HCT116 (cell line): Measurements from ENCODE around the gene CEP131. TPM values are rescaled to one million over a fixed set of nuclear protein-coding genes. Genes with fewer than 3 reads are reported as not detected.

Experiments
- ATAC-seq: fragments of 200-7000 bp; cut with Tn5 transposase; 2 replicates; pipeline ENCODE4 v1.9.1; 2020; ENCODE audit warnings: mild to moderate bottlenecking, moderate library complexity
- BruUV-seq: library from RNA; stranded (reverse); fragments of 400-500 nt; replicated peaks from 2 replicates; lab custom pipeline; 2021; lab: Mats Ljungman, UMichigan
- CTCF ChIA-PET: fragments of 300-600 bp; sonication (Branson Sonifier 250); formaldehyde crosslinking; loops from one replicate; lab custom pipeline; 2021; ENCODE audit warnings: antibody characterized with exemption; lab: Charles Lee
- POLR2A ChIA-PET: fragments of 300-600, 350-600 bp; sonication (Branson Sonifier 250); formaldehyde crosslinking; loops from one replicate; lab custom pipeline; 2021; ENCODE audit warnings: antibody characterized with exemption; lab: Charles Lee
- RAD21 ChIA-PET, 2 experiments: fragments of 300-600 bp; sonication (Branson Sonifier 250); formaldehyde crosslinking; loops; one replicate each; lab custom pipeline; 2023; ENCODE audit warnings: low total read pairs in 2 of 2; ENCODE audit not compliant: uncharacterized antibody in 2 of 2, unreplicated experiment in 2 of 2, low non-redundant PET in 1 of 2; lab: Charles Lee
- DNase-seq: peaks from one replicate; pipeline ENCODE4 v3.0.0-alpha.2; 2010; ENCODE audit warnings: low read depth, low spot score
- H2AFZ ChIP-seq: fragments of 200-600 bp; shearing (Covaris generic), sonication (generic); 2 replicates; pipeline ENCODE4 v1.6.1; 2017; ENCODE audit warnings: low read depth, mixed run types, mixed read lengths, antibody characterized with exemption, low read length; ENCODE audit not compliant: poor library complexity, severe bottlenecking
- H3K27ac ChIP-seq: 2 replicates; pipeline ENCODE4 v1.5.1; 2012; ENCODE audit warnings: low read depth, low read length
- H3K27me3 ChIP-seq: fragments of 200-600 bp; sonication (generic); 2 replicates; pipeline ENCODE4 v1.6.1; 2016; ENCODE audit warnings: mixed run types, low read length, mixed read lengths; ENCODE audit not compliant: insufficient read depth
- H3K36me3 ChIP-seq, 2 experiments: fragments of 200-500 bp in 1 of 2; fragments of 200-600 bp in 1 of 2; sonication (Bioruptor generic) in 1 of 2; sonication (generic) in 1 of 2; 2 replicates each; pipeline versions ENCODE4 v1.5.1 to v1.6.1; 2014 to 2016; ENCODE audit warnings: low read length in 2 of 2, inconsistent platforms in 1 of 2, mixed read lengths in 1 of 2, mixed run types in 1 of 2; ENCODE audit not compliant: insufficient read depth in 2 of 2, control insufficient read depth in 1 of 2
- H3K4me1 ChIP-seq, 2 experiments: fragments of 200-600 bp in 1 of 2; sonication (generic) in 1 of 2; 2 replicates each; pipeline versions ENCODE4 v1.5.1 to v1.6.1; 2012 to 2017; ENCODE audit warnings: low read length in 2 of 2, inconsistent platforms in 1 of 2, mild to moderate bottlenecking in 1 of 2, mixed read lengths in 1 of 2, mixed run types in 1 of 2, moderate library complexity in 1 of 2; ENCODE audit not compliant: insufficient read depth in 2 of 2, control insufficient read depth in 1 of 2
- H3K4me2 ChIP-seq: fragments of 200-600 bp; sonication (generic); 2 replicates; pipeline ENCODE4 v1.6.1; 2017; ENCODE audit warnings: mixed run types, low read length, mixed read lengths
- H3K4me3 ChIP-seq, 2 experiments: fragments of 200-600 bp in 1 of 2; sonication (generic) in 1 of 2; replicated peaks in 1 of 2; 2 replicates each; pipeline ENCODE4 v1.5.1; 2011 to 2016; ENCODE audit warnings: low read length in 2 of 2, control low read depth in 1 of 2, low read depth in 1 of 2, mild to moderate bottlenecking in 1 of 2, mixed read lengths in 1 of 2, mixed run types in 1 of 2
- H3K79me2 ChIP-seq: fragments of 200-600 bp; sonication (generic); 2 replicates; pipeline ENCODE4 v1.6.1; 2017; ENCODE audit warnings: mild to moderate bottlenecking, mixed run types, low read length, moderate library complexity, mixed read lengths; ENCODE audit not compliant: insufficient read depth
- H3K9ac ChIP-seq: fragments of 200-600 bp; sonication (generic); 2 replicates; pipeline ENCODE4 v1.6.1; 2016; ENCODE audit warnings: low read length, mixed read lengths
- H3K9me2 ChIP-seq: fragments of 200-600 bp; sonication (generic), shearing (Covaris generic); 2 replicates; pipeline ENCODE4 v1.6.1; 2017; ENCODE audit warnings: mixed run types, mild to moderate bottlenecking, moderate library complexity; ENCODE audit not compliant: insufficient read depth
- H3K9me3 ChIP-seq, 2 experiments: fragments of 200-500 bp in 1 of 2; fragments of 200-600 bp in 1 of 2; sonication (Bioruptor generic) in 1 of 2; sonication (generic) in 1 of 2; 2 replicates each; pipeline ENCODE4 v1.6.1; 2014 to 2017; ENCODE audit warnings: low read length in 2 of 2, mixed read lengths in 2 of 2, inconsistent platforms in 1 of 2, low read depth in 1 of 2, mild to moderate bottlenecking in 1 of 2, mixed run types in 1 of 2, moderate library complexity in 1 of 2; ENCODE audit not compliant: control insufficient read depth in 1 of 2, insufficient read depth in 1 of 2
- H4K20me1 ChIP-seq: fragments of 200-600 bp; sonication (generic), shearing (Covaris generic); 2 replicates; pipeline ENCODE4 v1.6.1; 2017; ENCODE audit warnings: mixed run types, mild to moderate bottlenecking, moderate library complexity; ENCODE audit not compliant: insufficient read depth
- ATF3 ChIP-seq: IDR thresholded peaks from 2 replicates; pipeline ENCODE4 v1.6.1; 2012
- CBX3 ChIP-seq: IDR thresholded peaks from 2 replicates; pipeline ENCODE4 v1.6.1; 2012; ENCODE audit warnings: low read depth
- CEBPB ChIP-seq: IDR thresholded peaks from 2 replicates; pipeline ENCODE4 v1.6.1; 2012; ENCODE audit warnings: low read depth
- CTCF ChIP-seq, 3 experiments: fragments of 200-600 bp in 1 of 3; sonication (generic) in 1 of 3; IDR thresholded peaks in 2 of 3; conservative IDR thresholded peaks in 1 of 3; 2 replicates each; pipeline ENCODE4 v1.5.1; 2012 to 2017; ENCODE audit warnings: low read depth in 2 of 3, low read length in 2 of 3, antibody characterized with exemption in 1 of 3, borderline replicate concordance in 1 of 3, control low read depth in 1 of 3, mild to moderate bottlenecking in 1 of 3, mixed read lengths in 1 of 3, mixed run types in 1 of 3, moderate library complexity in 1 of 3; ENCODE audit not compliant: insufficient read depth in 1 of 3
- EGR1 ChIP-seq: IDR thresholded peaks from 2 replicates; pipeline ENCODE4 v1.6.1; 2012; ENCODE audit warnings: low read depth
- ELF1 ChIP-seq: IDR thresholded peaks from 2 replicates; pipeline ENCODE4 v1.6.1; 2012; ENCODE audit warnings: low read depth, borderline replicate concordance
- EZH2 ChIP-seq: fragments of 200-600 bp; sonication (generic); IDR thresholded peaks from 2 replicates; pipeline ENCODE4 v1.6.1; 2017; ENCODE audit warnings: antibody characterized with exemption, mixed run types
- EZH2phosphoT487 ChIP-seq: fragments of 200-600 bp; IDR thresholded peaks from 2 replicates; pipeline ENCODE4 v1.6.1; 2018; ENCODE audit warnings: antibody characterized with exemption, borderline replicate concordance
- FOSL1 ChIP-seq: IDR thresholded peaks from 2 replicates; pipeline ENCODE4 v1.6.1; 2012; ENCODE audit warnings: low read depth
- JUND ChIP-seq: IDR thresholded peaks from 2 replicates; pipeline ENCODE4 v1.6.1; 2012
- POLR2A ChIP-seq: IDR thresholded peaks from 2 replicates; pipeline ENCODE4 v1.7.0; 2011; ENCODE audit warnings: borderline replicate concordance; ENCODE audit not compliant: insufficient read depth, insufficient read length; ENCODE audit errors: extremely low read depth
- POLR2AphosphoS5 ChIP-seq: IDR thresholded peaks from 2 replicates; pipeline ENCODE4 v1.6.1; 2011; ENCODE audit warnings: mild to moderate bottlenecking, low read depth, low read length, moderate library complexity
- SIN3A ChIP-seq: IDR thresholded peaks from 2 replicates; pipeline ENCODE4 v1.6.1; 2012; ENCODE audit warnings: low read depth
- SP1 ChIP-seq: IDR thresholded peaks from 2 replicates; pipeline ENCODE4 v1.6.1; 2012; ENCODE audit warnings: low read depth
- YY1 ChIP-seq: IDR thresholded peaks from 2 replicates; pipeline ENCODE4 v1.6.1; 2011; ENCODE audit warnings: low read length, low read depth, moderate library complexity, mild to moderate bottlenecking; ENCODE audit not compliant: insufficient replicate concordance; ENCODE audit errors: extremely low read depth
- ZBTB33 ChIP-seq: IDR thresholded peaks from 2 replicates; pipeline ENCODE4 v1.6.1; 2011; ENCODE audit warnings: mild to moderate bottlenecking, low read length, moderate library complexity; ENCODE audit not compliant: insufficient replicate concordance; ENCODE audit errors: extremely low read depth
- ZFX ChIP-seq: fragments of 450-650 bp; IDR thresholded peaks from 2 replicates; pipeline ENCODE4 v1.6.1; 2017
- ZNF274 ChIP-seq: fragments of 200-500 bp; sonication (Bioruptor generic); IDR thresholded peaks from 2 replicates; pipeline ENCODE4 v1.6.1; 2014; ENCODE audit warnings: mild to moderate bottlenecking, low read depth, low read length, inconsistent platforms
- intact Hi-C: fragments of 100-400 bp; cut with micrococcal nuclease; formaldehyde crosslinking; loops from 2 replicates; pipeline ENCODE4 v1.10.0; 2022
- total RNA-seq: library from RNA; stranded (reverse); gene quantifications from one replicate; pipeline ENCODE4 v1.2.1, GENCODE V29; 2021; ENCODE audit not compliant: unreplicated experiment

The CEP131 gene
- total RNA-seq, 1 experiment from 2014 or later = 30.2 TPM

GRCh38 chr17:81156866-81157805, 65.6 kb downstream of the CEP131 start (continued):
- TF ChIP-seq CTCF (IDR thresholded peaks at IDR 0.05 in 2 of 3, conservative IDR thresholded peaks at IDR 0.05 in 1 of 3; ENCODE audit: borderline replicate concordance in 1 of 3, insufficient read depth in 1 of 3, low read depth in 2 of 3, low read length in 2 of 3) (no peak), POLR2AphosphoS5 (no peak), EZH2phosphoT487 (no peak)
- TF ChIP-seq, all 23 proteins: peak for 0

- Histone ChIP-seq H3K4me1 (peaks cover 0 to 5% of the 10 kb centered on the region in 2 experiments; a peak in 1 of 4 replicates), H3K4me3 (no peak overlapping the region), H3K36me3 (no peaks in the 10 kb centered on the region), H3K27ac (no peak overlapping the region), H2AFZ (no peak overlapping the region), H3K4me2 (no peak overlapping the region), H3K79me2 (no peaks in the 10 kb centered on the region), H3K9me2 (no peaks in the 10 kb centered on the region), H4K20me1 (no peaks in the 10 kb centered on the region), H3K9ac (no peak overlapping the region), H3K9me3 (no peaks in the 10 kb centered on the region), H3K27me3 (peaks cover 10% of the 10 kb centered on the region; the same call in 1 of the 2 replicates)
- CTCF ChIA-PET = no interaction called here
- DNase-seq = no peak
- no TSS peak for BruUV-seq
- RAD21 ChIA-PET = no interaction called here
- intact Hi-C loops = no loop called here
- POLR2A ChIA-PET = no interaction called here
- ATAC-seq = no peak
- TF ChIP-seq ELF1 (no peak), EZH2phosphoT487 (no peak), ZFX (no peak), ZNF274 (no peak), CEBPB (no peak), CTCF (IDR thresholded peaks at IDR 0.05 in 2 of 3, conservative IDR thresholded peaks at IDR 0.05 in 1 of 3; ENCODE audit: borderline replicate concordance in 1 of 3, insufficient read depth in 1 of 3, low read depth in 2 of 3, low read length in 2 of 3) (no peak), ATF3 (no peak), EZH2 (no peak), SP1 (no peak), YY1 (no peak), POLR2A (no peak), ZBTB33 (no peak), EGR1 (no peak), SIN3A (no peak), CBX3 (no peak), JUND (no peak), FOSL1 (no peak)
These were observed 67.8 kb downstream of the CEP131 start for GRCh38 chr17:81154961-81155360.
